Endodermal cell (in vitro differentiated cells): ENCODE data around the gene CCND1. TPM values are rescaled to one million over a fixed set of nuclear protein-coding genes. Genes with fewer than 3 reads are reported as not detected.
"Not testable (repeated sequence)": the region's sequence is repeated elsewhere in the genome, so short reads cannot be mapped to it uniquely, and the experiment has no call there.

ENCODE experiments used
- DNase-seq: peaks from one replicate; pipeline ENCODE4 v3.0.0-alpha.2; 2017
- H3K27ac ChIP-seq: 2 replicates; pipeline ENCODE4 v1.5.1; 2013; ENCODE audit warnings: mild to moderate bottlenecking, low read depth, low read length, moderate library complexity
- H3K27me3 ChIP-seq: 2 replicates; pipeline ENCODE4 v1.6.1; 2013; ENCODE audit warnings: mild to moderate bottlenecking, low read length, moderate library complexity; ENCODE audit not compliant: insufficient read depth, control insufficient read depth, poor library complexity, severe bottlenecking
- H3K36me3 ChIP-seq: 2 replicates; pipeline ENCODE4 v1.7.0; 2013; ENCODE audit warnings: mild to moderate bottlenecking, low read length, moderate library complexity; ENCODE audit not compliant: control insufficient read depth, insufficient read depth
- H3K4me1 ChIP-seq: one replicate; pipeline ENCODE4 v1.7.0; 2013; ENCODE audit warnings: low read length; ENCODE audit not compliant: control insufficient read depth, insufficient read depth
- H3K4me3 ChIP-seq: 2 replicates; pipeline ENCODE4 v1.5.1; 2013; ENCODE audit warnings: mild to moderate bottlenecking, low read length, moderate library complexity
- H3K9ac ChIP-seq: 2 replicates; pipeline ENCODE4 v1.6.1; 2013; ENCODE audit warnings: mild to moderate bottlenecking, low read length, moderate library complexity; ENCODE audit not compliant: poor library complexity, severe bottlenecking; ENCODE audit errors: extremely low read depth
- H3K9me3 ChIP-seq: 2 replicates; pipeline ENCODE4 v1.6.1; 2013; ENCODE audit warnings: mild to moderate bottlenecking, low read length, moderate library complexity; ENCODE audit not compliant: control insufficient read depth
- H3K27ac Mint-ChIP-seq: 2 replicates; pipeline ENCODE4 v1.8.0; 2020; ENCODE audit warnings: mixed read lengths
- H3K27me3 Mint-ChIP-seq: 2 replicates; pipeline ENCODE4 v1.8.0; 2021; ENCODE audit warnings: mild to moderate bottlenecking, mixed read lengths; ENCODE audit not compliant: insufficient read depth
- H3K36me3 Mint-ChIP-seq: 2 replicates; pipeline ENCODE4 v1.8.0; 2020; ENCODE audit warnings: low read depth, mixed read lengths
- H3K4me1 Mint-ChIP-seq: 2 replicates; pipeline ENCODE4 v1.8.0; 2020; ENCODE audit warnings: mixed read lengths
- H3K4me3 Mint-ChIP-seq: 2 replicates; pipeline ENCODE4 v1.8.0; 2020; ENCODE audit warnings: mild to moderate bottlenecking, moderate library complexity, mixed read lengths
- H3K9me3 Mint-ChIP-seq: 2 replicates; pipeline ENCODE4 v1.8.0; 2020; ENCODE audit warnings: mild to moderate bottlenecking, mixed read lengths
- WGBS, 2 experiments: methylation state at CpG; one replicate each; pipeline versions ENCODE4 v1.1.5 to v1.1.7; 2013; ENCODE audit warnings: missing lambda C conversion rate in 2 of 2, mixed read lengths in 1 of 2; ENCODE audit not compliant: insufficient coverage in 1 of 2, insufficient read length in 1 of 2; 5-methylcytosine and 5-hydroxymethylcytosine counted together
- total RNA-seq, 2 donors: library from RNA; stranded (reverse); fragmentation: NEBNext Ultra II Directional in 1 of 2; extraction: Animal tissue kit (Norgen Biotek cat#: 25700) in 1 of 2; gene quantifications; 2 replicates in 1 of 2; 3 replicates in 1 of 2; pipeline ENCODE4 v1.2.1, GENCODE V29; 2021
- TF ChIP-seq, protein P1 (sequence below): fragments of 200-600 bp; sonication (generic); conservative IDR thresholded peaks from 2 replicates; pipeline ENCODE4 v1.5.0; 2021; ENCODE audit warnings: antibody characterized with exemption, mild to moderate bottlenecking

CCND1 gene
- total RNA-seq, 2 donors from 2014 or later, result 65.7 to 214 TPM

DNA sequence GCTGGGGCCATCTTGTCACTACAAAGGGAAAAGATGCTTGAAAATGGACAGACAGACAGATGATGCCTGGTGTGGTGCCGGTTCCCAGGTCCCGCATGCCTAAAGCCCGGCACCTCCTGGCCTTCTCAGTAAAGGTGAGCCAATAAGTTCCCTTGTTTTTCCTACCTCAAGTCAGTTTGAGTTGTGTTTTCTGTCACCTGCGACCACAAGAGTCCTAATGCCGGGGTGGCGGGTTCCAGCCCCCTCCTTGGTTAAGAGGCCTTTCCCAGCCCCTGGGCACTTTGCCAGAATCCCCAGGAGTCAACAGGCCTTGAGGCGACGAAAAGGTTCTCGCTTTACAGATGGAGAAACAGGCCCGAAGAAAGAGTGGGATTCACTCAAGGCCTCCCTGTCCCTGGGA lies 53.8 kb downstream of the CCND1 start:
- TF ChIP-seq, protein P1, sequence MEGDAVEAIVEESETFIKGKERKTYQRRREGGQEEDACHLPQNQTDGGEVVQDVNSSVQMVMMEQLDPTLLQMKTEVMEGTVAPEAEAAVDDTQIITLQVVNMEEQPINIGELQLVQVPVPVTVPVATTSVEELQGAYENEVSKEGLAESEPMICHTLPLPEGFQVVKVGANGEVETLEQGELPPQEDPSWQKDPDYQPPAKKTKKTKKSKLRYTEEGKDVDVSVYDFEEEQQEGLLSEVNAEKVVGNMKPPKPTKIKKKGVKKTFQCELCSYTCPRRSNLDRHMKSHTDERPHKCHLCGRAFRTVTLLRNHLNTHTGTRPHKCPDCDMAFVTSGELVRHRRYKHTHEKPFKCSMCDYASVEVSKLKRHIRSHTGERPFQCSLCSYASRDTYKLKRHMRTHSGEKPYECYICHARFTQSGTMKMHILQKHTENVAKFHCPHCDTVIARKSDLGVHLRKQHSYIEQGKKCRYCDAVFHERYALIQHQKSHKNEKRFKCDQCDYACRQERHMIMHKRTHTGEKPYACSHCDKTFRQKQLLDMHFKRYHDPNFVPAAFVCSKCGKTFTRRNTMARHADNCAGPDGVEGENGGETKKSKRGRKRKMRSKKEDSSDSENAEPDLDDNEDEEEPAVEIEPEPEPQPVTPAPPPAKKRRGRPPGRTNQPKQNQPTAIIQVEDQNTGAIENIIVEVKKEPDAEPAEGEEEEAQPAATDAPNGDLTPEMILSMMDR, result no peak
- 92 to 95% methylated on average over 10 of the region's 10 CpGs for WGBS, 2 experiments
- Mint-ChIP-seq H3K4me3 (no peak overlapping the region), H3K27ac (no peak overlapping the region), H3K4me1 (peaks cover 5% of the 10 kb centered on the region), H3K36me3 (no peaks in the 10 kb centered on the region), H3K9me3 (peaks cover 5% of the 10 kb centered on the region), H3K27me3 (no peaks in the 10 kb centered on the region)
- Histone ChIP-seq H3K27me3 (no peaks in the 10 kb centered on the region), H3K36me3 (no peaks in the 10 kb centered on the region), H3K27ac (no peak overlapping the region), H3K9ac (no peak overlapping the region), H3K9me3 (no peaks in the 10 kb centered on the region), H3K4me1 (no peaks in the 10 kb centered on the region), H3K4me3 (no peak overlapping the region)
- DNase-seq, result no peak

DNA sequence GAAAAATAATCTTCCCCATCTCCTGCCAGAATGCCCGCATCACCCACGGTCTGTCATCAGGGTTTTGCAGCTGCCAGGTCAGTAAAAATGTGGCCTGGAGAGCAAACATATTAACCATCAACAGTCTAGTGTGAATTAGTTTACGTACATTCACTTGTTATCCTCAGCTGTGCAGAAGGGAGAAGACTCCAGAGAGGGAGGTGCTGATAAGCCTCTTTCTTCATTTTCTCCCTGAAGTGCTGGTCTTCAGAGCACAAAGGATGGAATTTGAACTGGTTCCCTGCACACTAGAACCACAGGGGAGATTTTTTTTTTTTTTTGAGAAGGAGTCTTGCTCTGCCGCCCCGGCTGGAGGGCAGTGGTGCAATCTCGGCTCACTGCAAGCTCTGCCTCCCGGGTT lies 54.6 kb downstream of the CCND1 start:
- WGBS, 2 experiments, result 87 to 90% methylated on average over 2 to 7 of the region's 7 CpGs
- Histone ChIP-seq H3K27ac (no peak overlapping the region), H3K9ac (no peak overlapping the region), H3K27me3 (no peaks in the 10 kb centered on the region), H3K4me3 (no peak overlapping the region), H3K9me3 (no peaks in the 10 kb centered on the region), H3K36me3 (no peaks in the 10 kb centered on the region), H3K4me1 (peaks cover 4% of the 10 kb centered on the region)
- peaks cover 6% of the 10 kb centered on the region for H3K4me1 Mint-ChIP-seq
- H3K27ac Mint-ChIP-seq, result no peak overlapping the region
- TF ChIP-seq, protein P1, result no peak
- H3K36me3 Mint-ChIP-seq, result no peaks in the 10 kb centered on the region
- no peak overlapping the region for H3K4me3 Mint-ChIP-seq
- H3K27me3 Mint-ChIP-seq, result no peaks in the 10 kb centered on the region
- no peak for DNase-seq
- peaks cover 5% of the 10 kb centered on the region for H3K9me3 Mint-ChIP-seq

DNA sequence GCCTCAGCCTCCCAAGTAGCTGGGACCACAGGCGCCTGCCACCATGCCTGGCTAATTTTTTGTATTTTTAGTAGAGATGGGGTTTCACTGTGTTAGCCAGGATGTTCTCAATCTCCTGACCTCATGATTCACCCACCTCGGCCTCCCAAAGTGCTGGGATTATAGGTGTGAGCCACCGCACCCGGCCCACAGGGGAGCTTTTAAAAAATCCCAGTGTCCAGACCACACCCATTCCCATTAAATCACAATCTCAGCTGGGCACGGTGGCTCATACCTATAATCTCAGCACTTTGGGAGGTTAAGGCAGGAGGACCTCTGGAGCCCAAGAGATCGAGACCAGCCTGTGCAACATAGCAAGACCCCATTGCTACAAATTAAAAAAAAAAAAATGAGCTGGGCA lies 55.0 kb downstream of the CCND1 start:
- H3K9me3 ChIP-seq, H3K27ac Mint-ChIP-seq, H3K4me3 ChIP-seq, DNase-seq, H3K36me3 Mint-ChIP-seq, H3K36me3 ChIP-seq, H3K27ac ChIP-seq, H3K27me3 Mint-ChIP-seq, H3K4me1 Mint-ChIP-seq, H3K4me1 ChIP-seq, H3K9ac ChIP-seq, H3K4me3 Mint-ChIP-seq, H3K27me3 ChIP-seq, H3K9me3 Mint-ChIP-seq: not testable (repeated sequence)
- 81 to 94% methylated on average over 3 to 5 of the region's 6 CpGs for WGBS, 2 experiments

DNA sequence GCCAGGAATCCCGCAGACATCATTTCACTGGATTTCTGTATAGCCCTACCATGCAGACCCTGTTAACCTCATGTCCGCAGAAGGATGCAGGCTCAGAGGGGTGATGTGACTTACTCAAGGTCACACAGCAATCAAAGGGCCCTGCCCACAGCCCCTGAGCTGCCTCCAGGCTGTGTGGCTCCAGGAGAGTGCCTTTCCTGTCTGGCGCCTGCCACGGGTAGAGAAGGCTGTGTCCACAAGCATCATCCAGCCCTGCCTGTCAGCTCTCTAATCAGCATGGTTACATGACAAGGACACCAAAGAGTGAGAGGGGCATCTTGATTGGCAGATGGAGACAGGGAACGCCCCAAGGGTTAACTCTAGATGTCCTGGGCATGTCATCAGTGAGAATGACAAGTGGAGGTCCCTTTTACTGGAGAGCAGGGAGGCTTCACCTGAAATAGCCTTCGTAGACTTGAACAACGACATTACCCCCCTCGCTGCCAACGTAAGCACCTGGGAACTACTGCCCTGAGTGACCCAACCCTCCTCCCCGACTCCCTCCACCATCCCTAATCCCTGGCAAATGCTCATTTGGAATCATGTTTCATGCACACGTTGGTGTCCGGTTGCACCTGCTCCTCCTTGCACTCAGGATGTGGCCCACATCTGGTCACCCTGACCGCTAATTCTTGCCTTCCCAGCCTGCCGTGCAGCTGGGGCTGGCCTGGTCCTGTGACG lies 56.0 kb downstream of the CCND1 start:
- Histone ChIP-seq H3K4me3 (no peak overlapping the region), H3K27me3 (peaks cover 5% of the 10 kb centered on the region), H3K36me3 (no peaks in the 10 kb centered on the region), H3K9ac (no peak overlapping the region), H3K27ac (no peak overlapping the region), H3K4me1 (peaks cover 6% of the 10 kb centered on the region), H3K9me3 (no peaks in the 10 kb centered on the region)
- 86 to 88% methylated on average over 14 to 15 of the region's 15 CpGs for WGBS, 2 experiments
- peaks cover 2% of the 10 kb centered on the region for H3K27me3 Mint-ChIP-seq
- no peak for DNase-seq
- H3K27ac Mint-ChIP-seq, result no peak overlapping the region
- H3K36me3 Mint-ChIP-seq, result no peaks in the 10 kb centered on the region
- peaks cover 10% of the 10 kb centered on the region for H3K4me1 Mint-ChIP-seq
- H3K4me3 Mint-ChIP-seq, result no peak overlapping the region
- TF ChIP-seq, protein P1, result no peak
- H3K9me3 Mint-ChIP-seq, result peaks cover 1% of the 10 kb centered on the region
